Renal pelvis (tissue), 4 donors: ENCODE results near the gene LRBA. TPM values are rescaled to one million over a fixed set of nuclear protein-coding genes. Genes with fewer than 3 reads are reported as not detected.
"Not testable (repeated sequence)": the region's sequence is repeated elsewhere in the genome, so short reads cannot be mapped to it uniquely, and the experiment has no call there.

Source experiments
- DNase-seq: peaks from one replicate; pipeline ENCODE4 v3.0.0-alpha.2; 2013
- polyA plus RNA-seq, 3 donors: library from polyadenylated mRNA; unstranded; fragments of 120-200 nt; gene quantifications; one replicate each; pipeline ENCODE4 v1.2.1, GENCODE V29; 2013; ENCODE audit not compliant: insufficient read length in 3 of 3

LRBA gene
- polyA plus RNA-seq, 3 donors: 60.9 to 76.1 (median 63.6) TPM

DNA sequence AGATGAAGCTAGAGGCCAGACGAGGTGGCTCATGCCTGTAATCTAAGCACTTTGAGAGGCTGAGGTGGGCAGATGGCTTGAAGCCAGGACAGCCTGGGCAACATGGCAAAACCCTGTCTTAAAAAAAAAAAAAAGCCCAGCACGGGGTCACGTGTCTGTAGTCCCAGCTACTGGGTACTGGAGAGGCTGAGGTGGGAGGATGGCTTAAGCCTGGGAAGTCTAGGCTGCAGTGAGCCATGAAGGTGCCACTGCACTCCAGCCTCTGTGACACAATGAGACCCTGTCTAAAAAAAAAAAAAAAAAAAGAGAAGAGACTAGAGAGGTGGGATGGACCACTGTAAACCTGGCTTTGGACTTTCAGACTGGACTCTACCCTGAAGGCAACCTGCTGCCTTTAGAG lies 10.7 kb upstream of the LRBA start:
- no peak for DNase-seq

DNA sequence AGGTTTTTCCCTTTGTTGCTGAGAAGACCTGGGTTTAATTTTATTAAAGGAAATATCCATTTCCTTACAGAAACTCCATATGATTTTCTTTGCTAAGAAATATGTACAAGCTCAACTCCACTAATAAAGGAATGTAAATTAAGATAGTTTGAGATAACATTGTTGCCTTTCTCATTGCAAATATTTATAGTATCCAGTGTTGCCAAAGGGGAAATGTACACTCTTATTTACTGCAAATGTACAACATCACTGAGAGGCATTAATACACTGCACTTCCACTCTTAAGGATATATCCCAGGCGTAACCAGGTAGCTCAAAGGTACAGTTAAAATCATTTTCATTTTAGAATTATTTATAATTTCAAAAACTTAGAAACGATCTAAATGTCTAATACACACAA lies 7.5 kb upstream of the LRBA start:
- no peak for DNase-seq

DNA sequence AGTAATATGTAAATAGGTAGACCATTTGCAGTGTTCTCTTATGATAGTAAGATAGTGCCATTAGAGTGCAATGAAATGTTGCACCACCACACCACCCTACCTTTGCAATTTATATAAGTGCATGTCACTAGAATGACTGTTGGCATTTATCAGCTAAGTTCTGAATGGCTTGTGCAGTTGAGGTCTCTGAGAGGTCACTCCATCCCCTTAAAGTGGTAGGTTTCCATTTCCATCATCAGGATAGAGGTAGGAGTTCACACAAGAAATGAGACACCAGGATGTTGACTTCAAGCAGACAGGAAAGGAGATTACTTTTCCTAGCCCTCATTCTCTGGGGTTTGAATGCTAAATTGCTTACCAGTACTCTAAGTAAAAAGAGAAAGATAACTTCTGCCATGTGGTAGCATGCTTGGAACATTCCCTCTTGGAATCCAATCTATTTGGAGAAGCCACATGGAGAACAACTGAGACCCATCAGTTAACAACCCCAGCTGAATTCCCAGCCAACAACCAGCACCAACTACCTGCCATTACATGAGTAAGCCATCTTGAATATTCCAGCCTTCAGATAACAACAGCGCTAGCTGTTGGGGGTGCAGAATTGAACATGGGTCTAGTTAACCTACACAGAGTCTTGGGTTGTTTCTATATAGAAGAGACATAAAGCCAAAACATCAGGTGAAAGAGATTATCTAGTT lies 6.7 kb upstream of the LRBA start:
- no peak for DNase-seq

DNA sequence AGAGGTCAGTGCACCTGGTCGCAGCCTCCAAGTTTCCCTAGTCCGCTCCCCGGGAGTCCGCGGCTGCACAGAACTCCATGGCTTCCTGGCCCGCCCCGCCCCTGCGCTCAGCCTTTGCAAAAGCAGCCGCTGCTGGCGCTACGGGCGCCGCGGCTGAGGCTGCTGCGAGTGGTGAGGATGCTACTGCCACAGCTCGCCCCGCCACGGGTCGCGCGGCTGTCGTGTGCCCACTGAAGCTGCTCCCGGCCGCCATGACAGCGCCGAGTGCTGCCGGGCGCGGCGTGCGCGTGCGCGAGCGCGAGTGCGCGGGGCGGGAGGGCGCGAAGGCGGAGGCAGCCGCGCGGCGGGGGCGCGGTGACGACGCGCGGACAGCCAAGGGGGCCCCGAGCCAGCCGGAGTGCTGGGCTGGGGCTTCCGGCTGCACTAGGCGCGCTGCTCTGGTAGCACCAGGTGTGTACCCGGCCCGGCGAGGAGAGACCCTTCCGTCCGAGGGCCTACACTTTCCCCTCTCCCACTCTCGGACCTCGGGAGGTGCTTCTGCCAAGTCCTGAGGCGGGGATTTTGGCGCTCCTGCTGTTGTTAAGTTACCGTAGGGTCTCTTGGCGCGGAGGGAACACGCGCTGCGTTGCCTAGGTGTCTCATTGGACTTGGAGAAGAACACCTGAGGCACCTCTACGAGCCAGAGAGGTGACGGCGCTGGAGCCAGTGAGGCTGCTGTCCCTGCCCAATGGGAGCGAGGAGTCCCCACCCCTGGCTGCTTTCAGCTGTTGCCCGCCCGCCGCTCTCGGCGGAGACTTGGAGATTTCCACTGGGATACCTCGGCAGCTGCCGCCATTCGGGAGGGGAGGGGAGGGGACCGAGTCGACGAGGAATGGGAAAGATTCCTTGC lies 619 bp upstream of the LRBA start:
- peak; percentile 84 for DNase-seq

DNA sequence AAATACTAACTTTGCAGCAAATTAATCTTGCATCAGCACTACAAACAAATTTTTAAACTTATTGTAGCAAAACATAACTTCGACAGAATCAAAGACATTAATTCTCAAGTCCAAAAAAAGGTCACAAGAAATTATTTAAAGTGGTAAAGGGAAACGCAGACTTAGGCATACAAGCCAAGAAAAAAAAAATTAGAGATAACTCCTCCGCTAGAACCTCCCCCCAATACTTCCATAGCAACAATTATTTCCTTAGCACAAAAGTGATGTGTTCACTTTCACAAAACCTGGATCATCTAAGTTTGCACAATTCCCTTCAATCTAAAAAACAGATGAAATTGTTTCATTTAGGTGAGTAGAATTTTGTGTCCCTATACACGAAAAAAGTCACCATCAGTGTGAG lies 1.1 kb downstream of the LRBA start:
- no peak for DNase-seq

DNA sequence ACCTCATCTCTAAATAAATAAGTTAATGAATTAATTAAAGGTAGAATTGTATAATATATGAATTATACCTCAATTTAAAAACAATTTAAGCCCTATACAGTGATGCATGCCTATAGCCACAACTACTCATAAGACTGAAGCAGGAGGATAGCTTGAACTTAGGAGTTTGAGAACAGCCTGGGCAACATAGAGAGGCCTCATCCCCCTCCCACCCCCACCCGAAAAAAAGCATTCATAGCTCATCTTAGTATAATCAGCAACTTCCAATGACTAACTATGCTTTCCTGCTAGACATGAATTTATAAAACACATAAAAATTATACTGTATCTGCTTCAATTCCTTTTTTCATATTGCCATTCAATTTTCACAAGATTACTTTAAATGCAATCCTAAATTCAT lies 1.6 kb downstream of the LRBA start:
- no peak for DNase-seq

DNA sequence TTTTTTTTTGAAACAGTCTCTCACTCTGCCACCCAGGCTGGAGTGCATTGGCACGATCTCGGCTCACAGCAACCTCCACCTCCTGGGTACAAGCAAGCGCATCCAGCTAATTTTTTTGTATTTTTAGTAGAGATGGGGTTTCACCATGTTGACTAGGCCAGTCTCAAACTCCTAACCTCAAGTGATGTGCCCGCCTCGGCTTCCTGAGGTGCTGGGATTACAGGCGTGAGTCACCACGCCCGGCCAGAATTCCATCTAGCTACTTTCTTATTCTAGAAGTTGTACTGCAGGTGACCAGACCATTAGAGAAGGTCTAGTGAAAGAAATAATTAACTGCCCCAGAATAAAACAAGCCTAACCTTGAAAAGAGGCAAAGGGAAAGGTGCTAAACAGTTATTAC lies 2.3 kb downstream of the LRBA start:
- DNase-seq: no peak

DNA sequence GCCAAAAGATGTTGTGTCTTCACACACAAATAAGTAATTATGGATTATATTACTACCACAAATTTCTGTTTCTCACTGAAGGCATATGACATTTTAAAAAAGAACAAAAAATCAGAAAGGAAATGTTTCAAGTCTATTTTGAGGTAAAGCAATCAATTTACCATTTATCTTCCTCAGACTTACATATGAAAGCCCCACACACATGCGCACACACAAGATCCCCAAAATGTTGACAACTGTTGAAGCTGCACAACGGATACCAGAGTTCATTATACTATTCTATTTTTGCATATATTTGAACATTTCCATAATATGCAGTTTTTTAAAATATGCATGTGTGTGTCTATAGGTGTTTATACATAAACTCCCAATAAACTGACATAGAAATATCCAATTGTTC lies 2.7 kb downstream of the LRBA start:
- DNase-seq: no peak

DNA sequence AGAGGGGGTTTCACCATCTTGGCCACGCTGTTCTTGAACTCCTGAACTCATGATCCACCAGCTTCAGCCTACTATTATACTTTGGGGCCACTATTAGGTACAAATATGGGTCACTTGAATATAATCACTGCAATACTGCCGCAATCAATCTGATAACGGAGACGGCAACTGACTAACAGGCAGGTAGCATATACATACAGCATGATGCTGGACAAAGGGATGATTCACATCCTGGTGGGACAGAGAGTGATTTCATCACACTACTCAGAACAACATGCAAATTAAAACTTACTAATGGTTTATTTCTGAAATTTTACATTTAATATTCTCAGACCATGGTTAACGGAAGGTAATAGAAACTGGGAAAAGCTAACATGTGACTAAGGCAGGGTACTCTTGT lies 10.9 kb downstream of the LRBA start:
- DNase-seq: no peak

DNA sequence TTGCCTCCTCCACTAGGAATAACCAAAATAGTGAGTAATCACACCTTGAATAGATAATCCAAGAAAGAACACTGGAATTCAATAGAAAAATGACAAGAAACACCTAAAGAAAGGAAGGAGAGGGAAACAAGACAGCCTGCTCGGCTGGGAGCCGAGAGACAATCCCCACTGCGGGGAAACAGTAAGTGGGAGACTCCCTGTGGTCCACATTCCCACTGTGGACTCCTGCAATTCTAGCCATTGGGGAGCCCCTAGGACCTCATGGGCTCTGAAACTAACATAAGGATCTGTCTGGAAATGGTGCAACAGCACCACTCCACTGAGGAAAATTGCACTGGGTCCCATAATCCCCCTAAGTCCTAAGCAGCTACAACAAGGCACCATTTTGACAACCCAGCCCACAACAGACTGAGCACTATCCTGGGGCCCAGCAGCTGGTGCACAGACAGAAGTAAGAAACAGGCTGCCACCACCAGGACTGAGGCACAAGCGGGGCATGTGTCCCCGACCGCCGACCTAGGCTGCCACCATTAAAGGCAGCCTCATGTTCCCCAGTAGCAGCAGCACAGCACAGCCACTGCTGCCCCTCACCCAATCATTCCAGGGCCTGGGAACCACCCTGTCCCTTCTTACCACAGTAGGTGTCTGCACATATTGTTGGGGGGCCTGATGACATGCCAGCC lies 14.2 kb downstream of the LRBA start:
- DNase-seq: no peak

DNA sequence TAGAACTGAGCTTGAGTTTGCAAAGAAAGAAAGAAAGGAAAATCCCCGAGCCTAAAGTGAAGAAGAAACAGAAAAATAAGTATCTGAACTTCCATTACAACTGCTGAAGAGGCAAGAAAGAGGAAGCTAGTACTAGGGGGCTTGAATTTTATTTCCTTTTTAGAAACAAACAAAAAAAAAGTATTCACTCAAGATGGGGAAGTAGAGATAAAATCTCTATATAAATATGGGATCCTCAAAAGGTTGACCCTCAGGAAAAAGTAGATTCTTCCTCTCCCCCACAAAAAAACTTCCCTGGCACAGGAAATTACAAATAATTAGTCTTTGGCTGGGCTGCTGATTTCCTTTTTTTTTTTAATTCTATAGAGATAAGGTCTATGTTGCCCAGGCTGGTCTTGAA lies 16.0 kb downstream of the LRBA start:
- DNase-seq: no peak

DNA sequence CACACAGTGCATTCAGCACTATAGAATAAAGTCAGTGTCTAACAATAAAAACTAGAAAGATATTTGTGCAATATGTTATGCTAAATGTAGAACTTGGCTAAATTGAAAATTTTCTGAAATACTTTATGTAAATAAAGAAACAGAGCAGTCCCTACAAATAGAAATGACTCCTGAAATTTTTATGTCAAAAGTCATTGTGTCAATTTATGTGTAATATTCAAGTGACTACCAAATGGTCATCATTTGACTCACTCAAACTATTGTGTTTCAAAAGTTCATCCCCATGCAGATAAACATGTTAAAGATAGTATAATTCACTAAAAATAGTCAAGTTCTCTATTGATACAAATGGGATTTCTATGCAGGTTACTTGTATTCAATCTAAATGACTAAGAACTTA lies 17.9 kb downstream of the LRBA start:
- DNase-seq: no peak

DNA sequence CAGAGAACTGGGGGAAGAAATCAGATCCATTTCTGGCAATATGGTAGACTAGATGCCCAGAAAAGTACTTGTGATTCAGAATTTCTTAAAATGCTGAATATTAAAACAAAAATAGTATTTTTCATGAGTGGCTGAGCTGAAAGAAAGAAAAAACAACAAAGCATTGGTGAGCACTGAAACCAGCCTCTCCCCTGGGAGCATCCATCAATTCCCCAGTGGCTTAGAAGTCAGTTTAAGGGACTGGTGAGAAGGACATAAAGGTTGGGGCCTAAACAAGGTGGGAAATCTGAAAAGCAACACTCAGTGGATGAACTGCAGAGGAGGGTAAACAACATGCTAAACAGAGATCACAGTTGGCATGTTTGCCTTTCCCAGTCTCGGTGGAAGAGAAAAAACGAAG lies 20.4 kb downstream of the LRBA start:
- DNase-seq: no peak

DNA sequence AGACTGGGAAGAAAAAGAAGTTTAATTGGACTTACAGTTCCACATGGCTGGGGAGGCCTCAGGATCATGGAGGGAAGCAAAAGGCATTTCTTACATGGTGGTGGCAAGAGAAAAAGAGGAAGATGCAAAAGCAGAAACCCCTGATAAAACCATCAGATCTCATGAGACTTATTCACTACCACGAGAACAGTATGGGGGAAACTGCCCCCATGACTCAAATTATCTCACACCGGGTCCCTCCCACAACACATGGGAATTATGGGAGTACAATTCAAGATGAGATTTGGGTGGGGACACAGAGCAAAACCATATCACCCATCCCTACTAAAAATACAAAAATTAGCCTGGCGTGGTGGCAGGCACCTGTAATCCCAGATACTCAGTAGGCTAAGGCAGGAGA lies 21.5 kb downstream of the LRBA start:
- not testable (repeated sequence) for DNase-seq

DNA sequence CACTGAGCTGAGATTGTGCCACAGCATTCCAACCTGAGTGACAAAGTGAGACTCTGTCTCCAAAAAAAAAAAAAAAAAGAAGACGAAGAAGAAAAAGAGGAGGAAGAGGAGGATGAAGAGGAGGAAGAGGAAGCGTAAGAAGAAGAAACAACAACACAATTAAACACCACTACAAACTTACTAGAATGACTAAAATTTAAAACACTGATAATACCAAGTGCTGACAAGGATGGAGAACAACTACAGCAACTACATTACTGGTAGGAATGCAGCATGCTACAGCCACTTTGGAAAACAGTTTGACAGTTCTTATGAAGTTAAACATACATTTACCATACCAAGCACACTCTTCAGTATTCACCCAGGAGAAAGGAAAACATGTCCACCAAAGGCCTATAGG lies 24.1 kb downstream of the LRBA start:
- DNase-seq: no peak

DNA sequence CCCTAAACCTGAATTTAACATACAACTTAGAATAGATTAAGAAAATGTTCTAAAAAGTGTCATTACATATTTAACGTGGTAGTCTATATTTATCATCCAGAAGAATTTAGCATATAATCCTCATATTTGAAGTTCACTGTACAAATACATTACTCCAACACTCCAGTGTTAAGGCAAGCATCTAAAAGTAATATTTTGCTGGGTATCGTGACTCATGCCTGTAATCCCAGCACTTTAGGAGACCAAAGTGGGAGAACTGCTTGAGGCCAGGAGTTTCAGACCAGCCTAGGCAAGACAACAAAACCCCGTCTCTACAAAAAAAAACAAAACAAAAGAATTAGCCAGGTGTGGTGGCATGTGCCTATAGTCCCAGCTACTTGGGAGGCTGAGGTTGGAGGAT lies 24.8 kb downstream of the LRBA start:
- DNase-seq: no peak

DNA sequence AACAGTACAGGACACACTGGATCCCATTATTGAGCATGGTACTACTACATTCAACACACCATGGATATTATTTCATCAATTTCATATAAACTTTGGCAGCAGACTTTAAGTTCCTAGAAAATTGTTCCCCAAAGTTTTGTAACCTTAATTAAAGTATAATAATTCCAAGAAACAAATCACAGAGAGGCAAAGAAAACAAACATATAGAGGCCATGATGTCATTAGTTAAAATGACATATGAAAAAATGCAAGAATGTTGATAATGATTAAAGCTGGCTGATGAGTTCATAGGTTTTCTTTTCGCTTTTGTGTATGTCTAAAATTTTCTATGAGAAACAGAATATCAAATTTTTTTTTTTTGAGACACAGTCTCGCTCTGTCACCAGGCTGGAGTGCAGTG lies 26.8 kb downstream of the LRBA start:
- DNase-seq: no peak

DNA sequence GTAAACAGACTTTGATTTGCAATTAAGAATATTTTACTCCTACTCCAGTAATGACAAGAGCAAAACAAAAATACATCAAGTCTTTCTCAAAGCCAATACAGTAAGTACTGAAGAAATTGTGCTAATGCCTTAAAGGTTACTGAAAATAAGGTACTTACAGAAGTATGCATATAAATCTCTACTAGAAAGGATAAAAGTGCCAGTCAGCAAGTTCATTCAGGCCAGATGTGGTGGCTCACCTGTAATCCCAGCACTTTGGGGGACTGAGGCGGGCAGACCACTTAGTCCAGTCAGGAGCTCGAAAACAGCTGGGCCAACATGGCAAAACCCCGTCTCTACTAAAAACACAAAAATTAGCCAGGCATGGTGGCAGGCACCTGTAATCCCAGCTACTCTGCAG lies 27.9 kb downstream of the LRBA start:
- no peak for DNase-seq

DNA sequence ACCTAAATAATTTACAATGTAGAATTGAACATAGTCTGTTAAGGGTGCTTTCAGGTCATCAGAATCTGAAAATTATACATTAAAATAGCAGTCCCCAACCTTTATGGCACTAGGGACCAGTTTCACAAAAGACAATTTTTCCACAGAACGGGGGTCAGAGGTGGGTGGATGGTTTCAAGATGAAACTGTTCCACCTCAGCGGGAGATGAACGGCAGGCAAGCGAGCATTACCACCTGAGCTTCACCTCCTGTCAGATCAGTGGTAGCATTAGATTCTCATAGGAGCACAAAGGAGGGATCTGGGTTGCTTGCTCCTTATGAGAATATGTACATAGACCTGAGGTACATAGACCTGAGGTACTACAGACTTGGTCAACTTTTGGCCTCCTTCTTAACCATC lies 29.0 kb downstream of the LRBA start:
- no peak for DNase-seq

DNA sequence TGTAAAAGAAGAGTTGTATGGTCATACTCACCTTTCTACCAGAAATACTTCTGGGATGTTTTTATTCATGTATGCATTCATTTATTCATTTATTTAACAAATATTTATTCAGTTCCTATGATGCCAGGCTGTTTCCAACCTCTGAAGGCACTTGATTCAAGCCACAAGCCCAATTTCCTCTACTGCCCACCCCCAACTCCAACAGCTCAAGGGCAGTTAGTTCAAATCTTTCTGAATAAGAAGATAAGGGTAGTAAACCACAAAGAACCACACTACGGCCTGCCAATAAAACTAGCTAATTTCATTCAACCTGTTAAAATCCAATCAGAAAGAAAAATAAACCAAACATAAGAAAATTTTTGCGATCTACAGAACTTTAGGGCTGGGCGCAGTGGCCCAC lies 31.2 kb downstream of the LRBA start:
- DNase-seq: no peak

DNA sequence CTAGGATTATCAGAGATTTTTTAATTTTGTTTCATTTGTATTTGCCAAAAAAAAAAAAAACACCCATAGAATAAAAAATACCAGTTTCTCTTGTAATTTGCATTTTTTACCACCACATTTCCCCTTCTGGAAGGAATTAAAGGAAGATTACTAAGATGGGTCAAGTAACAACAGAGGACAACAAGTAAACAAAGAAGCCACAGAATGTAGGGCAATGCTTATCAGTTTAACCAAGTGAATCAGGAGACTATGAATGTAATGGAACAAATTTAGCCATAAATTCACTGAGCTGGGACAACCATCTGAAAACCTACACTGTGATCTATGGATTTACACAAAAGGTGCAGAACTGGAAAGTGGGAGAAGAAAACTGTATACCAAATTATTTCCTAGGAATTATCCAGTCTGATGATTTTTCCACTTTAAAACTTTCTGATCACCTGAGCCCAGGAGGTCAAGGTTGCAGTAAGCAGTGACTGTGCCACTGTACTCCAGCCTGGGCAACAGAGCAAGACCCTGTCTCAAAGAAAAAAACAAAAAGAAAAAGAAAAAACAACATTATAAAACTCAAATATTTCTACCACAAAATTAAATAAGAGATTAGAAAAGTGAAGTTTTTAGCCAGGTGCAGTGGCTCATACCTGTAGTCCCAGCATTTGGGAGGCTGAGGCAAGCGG lies 32.4 kb downstream of the LRBA start:
- DNase-seq: no peak
